HG03469 (cell line): ENCODE data around the gene BICRA.

Experiments
- ATAC-seq: cut with Tn5 transposase; IDR thresholded peaks from one replicate; pipeline ENCODE4 v1.9.1; 2021; ENCODE audit warnings: mild to moderate bottlenecking, moderate library complexity, moderate number of reproducible peaks; ENCODE audit not compliant: unreplicated experiment

Gene BICRA

GRCh38 chr19:47686679-47687450, 77.9 kb downstream of the BICRA start:
- no peak for ATAC-seq

DNA sequence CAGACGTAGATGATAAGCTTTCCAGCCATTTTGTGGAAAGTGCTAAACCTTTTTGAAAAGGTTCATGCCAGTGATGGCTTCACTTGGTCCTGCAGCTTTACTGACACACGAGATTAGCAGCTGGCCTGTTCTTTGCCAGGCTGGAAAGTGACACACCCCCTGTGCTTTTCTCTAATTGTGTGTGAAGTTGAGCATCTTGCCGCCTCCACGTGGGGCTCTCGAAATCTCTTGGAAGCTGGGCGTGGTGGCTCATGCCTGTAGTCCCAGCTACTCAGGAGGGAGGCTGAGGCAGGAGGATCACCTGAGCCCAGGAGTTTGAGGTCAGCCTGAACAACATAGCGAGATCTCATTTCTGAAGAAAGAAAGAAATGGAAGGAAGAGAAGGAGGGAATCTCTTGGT, 79.0 kb downstream of the BICRA start:
- no peak for ATAC-seq

GRCh38 chr19:47691090-47691489, 82.2 kb downstream of the BICRA start:
- no peak for ATAC-seq

DNA sequence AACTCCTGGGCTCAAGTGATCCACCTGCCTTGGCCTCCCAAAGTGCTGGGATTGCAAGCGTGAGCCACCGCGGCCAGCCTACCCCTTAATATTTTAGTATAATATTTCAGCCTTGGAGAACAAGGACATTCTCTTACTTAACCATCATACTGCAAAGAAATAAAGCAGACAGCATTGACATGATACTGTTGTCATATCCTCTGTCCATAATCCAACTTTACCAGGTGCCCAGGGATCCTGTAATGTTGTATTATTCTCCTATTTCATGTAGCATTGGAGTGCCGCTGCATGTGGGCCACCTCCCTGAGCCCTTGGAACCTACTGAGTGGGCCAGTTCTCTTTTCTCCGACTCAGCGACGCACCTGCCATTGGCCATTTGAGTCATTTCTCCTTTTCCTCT, 82.8 kb downstream of the BICRA start:
- no peak for ATAC-seq

- ATAC-seq = no peak
These were observed 84.6 kb downstream of the BICRA start for GRCh38 chr19:47693489-47693888.

GRCh38 chr19:47693903-47694302, 85.0 kb downstream of the BICRA start:
- no peak for ATAC-seq

DNA sequence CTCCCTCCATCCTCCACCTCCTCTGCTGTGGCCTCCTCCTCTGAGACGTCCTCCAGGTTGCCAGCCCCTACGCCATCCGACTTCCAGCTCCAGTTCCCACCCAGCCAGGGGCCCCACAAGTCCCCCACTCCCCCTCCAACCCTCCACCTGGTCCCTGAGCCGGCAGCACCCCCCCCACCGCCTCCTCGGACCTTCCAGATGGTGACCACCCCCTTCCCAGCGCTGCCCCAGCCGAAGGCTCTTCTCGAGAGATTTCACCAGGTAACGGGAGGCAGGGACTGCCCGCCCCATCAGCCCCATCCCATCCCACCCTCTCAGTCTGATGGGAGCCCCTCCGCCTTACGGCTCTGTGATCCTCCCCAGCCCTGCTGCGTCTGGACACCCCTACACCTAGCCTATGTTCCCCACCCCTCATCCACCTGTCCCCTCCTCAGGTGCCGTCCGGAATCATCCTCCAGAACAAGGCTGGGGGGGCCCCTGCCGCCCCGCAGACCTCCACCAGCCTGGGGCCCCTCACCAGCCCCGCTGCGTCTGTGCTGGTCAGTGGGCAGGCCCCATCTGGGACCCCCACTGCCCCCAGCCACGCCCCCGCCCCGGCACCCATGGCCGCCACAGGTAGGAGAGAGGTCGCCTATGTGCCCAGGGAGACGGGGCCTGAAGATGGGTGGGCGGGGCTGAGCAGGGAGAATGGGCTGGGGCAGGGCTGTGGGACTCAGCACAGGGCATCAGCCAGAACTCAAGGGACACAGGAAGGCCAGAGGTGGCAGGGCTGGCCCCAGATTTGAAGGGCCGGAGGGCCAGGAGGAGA, 85.7 kb downstream of the BICRA start:
- no peak for ATAC-seq

DNA sequence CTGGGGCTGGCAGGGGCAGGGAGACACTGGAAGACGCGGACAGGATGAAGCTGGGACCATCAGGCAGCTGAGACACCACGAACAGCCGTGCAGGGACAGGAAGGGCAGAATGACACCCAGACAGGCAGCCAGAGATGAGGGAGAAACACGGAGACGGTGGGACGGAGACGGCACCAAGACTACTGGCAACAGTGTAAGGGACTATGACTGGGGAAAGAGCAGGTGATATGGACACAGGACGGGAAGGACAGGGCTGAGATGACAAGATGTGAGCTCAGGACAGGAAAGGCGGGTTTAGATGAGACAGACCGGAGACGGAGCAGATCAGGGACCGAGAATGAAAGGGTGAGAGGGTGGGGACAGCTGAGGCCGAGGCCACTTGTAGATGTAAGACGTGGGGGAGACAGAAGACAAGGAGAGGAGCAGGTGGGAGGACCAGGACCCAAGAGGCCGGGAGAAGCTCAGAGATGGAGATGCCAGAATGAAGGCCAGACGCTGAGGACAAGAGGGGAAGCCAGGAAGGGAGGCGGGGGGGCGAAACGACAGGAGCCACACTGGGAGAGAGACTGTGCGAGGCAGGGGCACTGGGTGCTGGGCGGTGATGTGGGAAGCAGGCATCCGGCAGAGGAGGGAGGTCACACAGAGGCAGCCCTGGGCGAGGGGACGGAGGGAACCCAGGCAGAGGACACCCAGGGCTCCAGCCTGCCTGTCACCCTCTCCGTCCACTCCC, 86.8 kb downstream of the BICRA start:
- no peak for ATAC-seq

- ATAC-seq = no peak
These were observed 87.7 kb downstream of the BICRA start for GRCh38 chr19:47696635-47697034.

DNA sequence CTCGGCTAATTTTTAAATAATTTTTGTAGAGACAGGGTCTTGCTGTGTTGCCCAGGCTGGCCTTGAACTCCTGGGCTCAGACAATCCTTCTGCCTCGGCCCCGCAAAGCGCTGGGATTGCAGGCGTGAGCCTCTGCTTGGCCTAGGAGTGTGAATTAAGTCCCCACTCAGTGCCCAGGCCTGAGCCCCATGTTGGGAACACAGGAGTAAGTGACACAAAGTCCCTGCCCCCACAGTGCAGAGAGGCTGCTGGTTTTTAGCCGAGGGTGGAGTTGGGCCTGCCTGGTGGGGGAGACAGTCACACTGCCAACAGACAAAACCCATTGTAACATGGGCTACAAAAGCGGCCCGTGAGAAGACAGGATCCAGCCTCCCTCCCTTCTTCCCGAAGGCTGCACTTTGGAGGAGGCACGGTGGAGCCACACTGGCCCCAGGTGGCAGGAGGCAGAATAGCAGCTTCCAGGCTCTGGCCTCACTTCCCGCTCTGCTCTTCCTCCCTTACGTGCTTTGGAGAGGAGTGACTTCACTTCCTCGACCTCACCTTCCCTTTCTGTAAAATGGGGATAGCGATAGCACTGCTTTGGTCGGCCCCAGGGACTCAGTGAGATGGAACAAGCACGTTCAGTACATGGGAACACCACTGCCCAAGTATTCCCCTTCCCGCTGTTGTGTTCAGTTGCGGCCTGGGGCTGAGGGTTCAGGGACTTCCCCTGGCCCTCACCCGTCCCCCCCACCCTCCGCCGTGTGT, 89.1 kb downstream of the BICRA start:
- no peak for ATAC-seq

DNA sequence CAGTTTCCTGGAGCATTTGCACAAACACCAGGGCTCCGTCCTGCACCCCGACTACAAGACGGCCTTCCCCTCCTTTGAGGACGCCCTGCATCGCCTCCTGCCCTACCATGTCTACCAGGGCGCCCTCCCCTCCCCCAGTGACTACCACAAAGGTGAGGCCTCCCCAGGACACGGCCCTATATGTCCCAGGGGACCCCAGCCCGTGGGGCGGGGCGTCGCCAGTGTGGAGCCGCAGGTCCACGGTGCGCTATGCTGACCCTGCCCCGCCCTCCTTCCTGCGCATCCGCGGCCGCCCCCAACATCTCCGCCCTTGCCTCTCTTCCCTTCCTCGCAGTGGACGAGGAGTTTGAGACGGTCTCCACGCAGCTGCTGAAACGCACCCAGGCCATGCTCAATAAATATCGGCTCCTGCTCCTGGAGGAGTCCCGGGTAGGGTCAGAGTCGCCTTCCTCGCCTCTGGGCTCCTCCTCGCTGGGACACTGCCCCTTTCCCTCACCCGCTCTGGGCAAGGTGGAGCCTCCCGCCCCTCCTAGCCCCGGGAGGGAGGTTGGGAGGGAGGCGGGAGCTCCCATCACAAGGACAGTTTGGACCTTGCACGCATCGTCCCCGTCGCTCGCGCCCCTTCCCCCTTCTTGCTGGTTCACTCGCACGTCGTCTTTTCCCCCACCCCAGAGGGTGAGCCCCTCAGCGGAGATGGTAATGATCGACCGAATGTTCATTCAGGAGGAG, 89.9 kb downstream of the BICRA start:
- no peak for ATAC-seq

- ATAC-seq = no peak
These were observed 90.5 kb downstream of the BICRA start for GRCh38 chr19:47699360-47699917.

- no peak for ATAC-seq
These were observed 92.2 kb downstream of the BICRA start for GRCh38 chr19:47700934-47701716.

GRCh38 chr19:47701717-47702552, 93.0 kb downstream of the BICRA start:
- no peak for ATAC-seq

- ATAC-seq = no peak
These were observed 93.7 kb downstream of the BICRA start for GRCh38 chr19:47702671-47703070.

GRCh38 chr19:47703301-47703700, 94.4 kb downstream of the BICRA start:
- ATAC-seq = no peak

- ATAC-seq = no peak
These were observed 95.1 kb downstream of the BICRA start for GRCh38 chr19:47704024-47704423.

DNA sequence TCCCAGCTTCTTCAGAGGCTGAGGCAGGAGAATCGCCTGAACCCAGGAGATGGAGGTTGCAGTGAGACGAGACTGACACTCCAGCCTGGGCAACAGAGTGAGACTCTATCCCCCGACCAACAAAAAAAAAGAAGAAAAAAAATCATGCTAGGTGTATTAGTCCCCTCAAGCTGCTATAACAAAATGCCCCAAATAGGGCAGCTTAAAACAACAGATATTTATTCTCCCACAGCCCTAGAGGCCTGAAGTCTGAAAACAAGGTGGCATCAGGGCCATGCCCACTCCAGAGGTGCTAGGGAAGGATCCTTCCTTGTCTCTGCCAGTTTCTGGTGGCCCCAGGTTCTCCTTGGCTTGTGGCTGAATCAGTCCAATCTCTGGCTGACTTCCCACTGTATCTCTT, 95.7 kb downstream of the BICRA start:
- ATAC-seq = no peak
